Spleen (tissue), 7 donors: ENCODE results near the gene MYH7B.
A peak's percentile ranks its signal among the peaks of the same experiment; 100 is the strongest.

ENCODE experiments used
- POLR2AphosphoS5 ChIP-seq, 3 donors: sonication (generic); formaldehyde crosslinking; IDR thresholded peaks; one replicate each; pipeline ENCODE4 v1.5.1; 2017; ENCODE audit warnings: antibody characterized with exemption in 3 of 3
- TF ChIP-seq, protein P1 (sequence below), 11 experiments: fragments of 200-600 bp in 7 of 11; fragments of 450-650 bp in 4 of 11; sonication (generic) in 4 of 11; IDR thresholded peaks in 8 of 11; conservative IDR thresholded peaks in 3 of 11; 1 replicate in 7 of 11; 2 replicates in 4 of 11; pipeline versions ENCODE4 v1.4.0 to v1.8.0; 2016 to 2021; ENCODE audit warnings: antibody characterized with exemption in 11 of 11, inconsistent platforms in 4 of 11, mild to moderate bottlenecking in 1 of 11
- donor health status: DM: no; HTN: no; CAD: no; lungs with moderate emphysema.
- donor health status: DM: no; HTN: no; CAD: no.
- donor health status: DM: no; HTN: no; CAD: no.

GRCh38 chr20:34997131-34997561, 41.5 kb downstream of the MYH7B start:
- TF ChIP-seq, protein P1, sequence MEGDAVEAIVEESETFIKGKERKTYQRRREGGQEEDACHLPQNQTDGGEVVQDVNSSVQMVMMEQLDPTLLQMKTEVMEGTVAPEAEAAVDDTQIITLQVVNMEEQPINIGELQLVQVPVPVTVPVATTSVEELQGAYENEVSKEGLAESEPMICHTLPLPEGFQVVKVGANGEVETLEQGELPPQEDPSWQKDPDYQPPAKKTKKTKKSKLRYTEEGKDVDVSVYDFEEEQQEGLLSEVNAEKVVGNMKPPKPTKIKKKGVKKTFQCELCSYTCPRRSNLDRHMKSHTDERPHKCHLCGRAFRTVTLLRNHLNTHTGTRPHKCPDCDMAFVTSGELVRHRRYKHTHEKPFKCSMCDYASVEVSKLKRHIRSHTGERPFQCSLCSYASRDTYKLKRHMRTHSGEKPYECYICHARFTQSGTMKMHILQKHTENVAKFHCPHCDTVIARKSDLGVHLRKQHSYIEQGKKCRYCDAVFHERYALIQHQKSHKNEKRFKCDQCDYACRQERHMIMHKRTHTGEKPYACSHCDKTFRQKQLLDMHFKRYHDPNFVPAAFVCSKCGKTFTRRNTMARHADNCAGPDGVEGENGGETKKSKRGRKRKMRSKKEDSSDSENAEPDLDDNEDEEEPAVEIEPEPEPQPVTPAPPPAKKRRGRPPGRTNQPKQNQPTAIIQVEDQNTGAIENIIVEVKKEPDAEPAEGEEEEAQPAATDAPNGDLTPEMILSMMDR (IDR thresholded peaks at IDR 0.05 in 8 of 11, conservative IDR thresholded peaks at IDR 0.05 in 3 of 11) = no peak
- peak in 1 of 3 donors; percentile 31 for TF ChIP-seq POLR2AphosphoS5 (IDR thresholded peaks at IDR 0.05)
